Nephron (organoid): ENCODE results near the gene HMX3.
"Not testable (repeated sequence)": the region's sequence is repeated elsewhere in the genome, so short reads cannot be mapped to it uniquely, and the experiment has no call there.

Source experiments
- H3K27ac Mint-ChIP-seq, 3 experiments: 2 replicates each; pipeline ENCODE4 v1.8.0; 2020; ENCODE audit warnings: mixed read lengths in 3 of 3, mild to moderate bottlenecking in 2 of 3, moderate library complexity in 1 of 3
- H3K27me3 Mint-ChIP-seq: 2 replicates; pipeline ENCODE4 v1.8.0; 2021; ENCODE audit warnings: low read depth, mild to moderate bottlenecking, moderate library complexity, mixed read lengths
- H3K36me3 Mint-ChIP-seq: 2 replicates; pipeline ENCODE4 v1.8.0; 2020; ENCODE audit warnings: low read depth, mixed read lengths
- H3K4me1 Mint-ChIP-seq: 2 replicates; pipeline ENCODE4 v1.8.0; 2020; ENCODE audit warnings: mixed read lengths
- H3K4me3 Mint-ChIP-seq, 3 experiments: 2 replicates each; pipeline ENCODE4 v1.8.0; 2020; ENCODE audit warnings: mild to moderate bottlenecking in 3 of 3, mixed read lengths in 3 of 3, moderate library complexity in 2 of 3
- H3K9me3 Mint-ChIP-seq: 2 replicates; pipeline ENCODE4 v1.8.0; 2020; ENCODE audit warnings: mixed read lengths
- TF ChIP-seq, protein P1 (sequence below), 3 experiments: fragments of 200-600 bp; sonication (generic); IDR thresholded peaks; one replicate each; pipeline ENCODE4 v1.5.0; 2021; ENCODE audit warnings: antibody characterized with exemption in 3 of 3; ENCODE audit not compliant: unreplicated experiment in 3 of 3

The HMX3 gene

DNA sequence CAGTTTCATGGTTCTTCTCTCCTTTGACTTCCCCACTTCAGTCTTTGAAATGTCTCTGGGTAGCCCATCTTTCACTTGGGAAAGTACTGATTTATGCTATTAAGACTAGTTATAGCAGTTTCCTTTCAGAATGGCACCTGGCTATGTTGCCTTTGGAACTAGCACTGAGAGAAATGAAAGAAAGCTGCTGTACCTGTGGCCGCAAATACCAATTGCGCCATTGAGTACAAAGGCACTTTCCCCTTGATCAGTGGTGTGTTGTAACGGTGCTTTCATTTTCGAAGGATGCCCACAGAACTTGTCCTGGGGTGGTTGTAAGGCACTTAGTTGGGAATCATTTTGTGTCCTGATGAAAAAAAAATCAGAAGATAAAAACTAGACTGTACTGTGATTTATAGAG lies 35.2 kb downstream of the HMX3 start:
- Mint-ChIP-seq H3K9me3 (no peaks in the 10 kb centered on the region), H3K4me1 (no peaks in the 10 kb centered on the region)

DNA sequence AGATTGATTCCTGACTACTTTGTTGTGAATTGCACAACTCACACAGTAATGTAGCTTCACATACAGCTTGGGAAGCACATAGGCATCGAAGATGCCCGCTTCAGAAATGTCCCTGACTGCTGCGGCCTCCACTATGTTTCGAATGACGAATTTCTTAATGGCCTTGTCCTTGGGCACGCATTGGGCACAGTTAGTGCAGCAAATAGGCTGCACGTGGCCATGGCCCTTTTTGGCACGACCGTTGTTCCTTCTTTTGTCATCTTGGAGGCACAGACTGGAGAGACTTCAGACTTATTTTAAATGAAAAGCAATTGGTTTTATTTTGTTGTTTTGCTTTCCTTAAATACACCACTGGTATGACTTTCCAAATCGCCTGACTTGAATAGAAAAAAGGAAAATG lies 35.8 kb downstream of the HMX3 start:
- H3K9me3 Mint-ChIP-seq, H3K27ac Mint-ChIP-seq, H3K4me3 Mint-ChIP-seq, H3K4me1 Mint-ChIP-seq, H3K27me3 Mint-ChIP-seq: not testable (repeated sequence)
- peaks cover 34% of the 10 kb centered on the region for H3K36me3 Mint-ChIP-seq

More for the DNA sequence above, 35.2 kb downstream of the HMX3 start:
- Mint-ChIP-seq H3K27ac (no peak overlapping the region), H3K27me3 (no peaks in the 10 kb centered on the region), H3K36me3 (peaks cover 39% of the 10 kb centered on the region), H3K4me3 (no peak overlapping the region)
- TF ChIP-seq, protein P1, sequence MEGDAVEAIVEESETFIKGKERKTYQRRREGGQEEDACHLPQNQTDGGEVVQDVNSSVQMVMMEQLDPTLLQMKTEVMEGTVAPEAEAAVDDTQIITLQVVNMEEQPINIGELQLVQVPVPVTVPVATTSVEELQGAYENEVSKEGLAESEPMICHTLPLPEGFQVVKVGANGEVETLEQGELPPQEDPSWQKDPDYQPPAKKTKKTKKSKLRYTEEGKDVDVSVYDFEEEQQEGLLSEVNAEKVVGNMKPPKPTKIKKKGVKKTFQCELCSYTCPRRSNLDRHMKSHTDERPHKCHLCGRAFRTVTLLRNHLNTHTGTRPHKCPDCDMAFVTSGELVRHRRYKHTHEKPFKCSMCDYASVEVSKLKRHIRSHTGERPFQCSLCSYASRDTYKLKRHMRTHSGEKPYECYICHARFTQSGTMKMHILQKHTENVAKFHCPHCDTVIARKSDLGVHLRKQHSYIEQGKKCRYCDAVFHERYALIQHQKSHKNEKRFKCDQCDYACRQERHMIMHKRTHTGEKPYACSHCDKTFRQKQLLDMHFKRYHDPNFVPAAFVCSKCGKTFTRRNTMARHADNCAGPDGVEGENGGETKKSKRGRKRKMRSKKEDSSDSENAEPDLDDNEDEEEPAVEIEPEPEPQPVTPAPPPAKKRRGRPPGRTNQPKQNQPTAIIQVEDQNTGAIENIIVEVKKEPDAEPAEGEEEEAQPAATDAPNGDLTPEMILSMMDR (IDR thresholded peaks at IDR 0.05; ENCODE audit: unreplicated experiment in 3 of 3) = no peak

DNA sequence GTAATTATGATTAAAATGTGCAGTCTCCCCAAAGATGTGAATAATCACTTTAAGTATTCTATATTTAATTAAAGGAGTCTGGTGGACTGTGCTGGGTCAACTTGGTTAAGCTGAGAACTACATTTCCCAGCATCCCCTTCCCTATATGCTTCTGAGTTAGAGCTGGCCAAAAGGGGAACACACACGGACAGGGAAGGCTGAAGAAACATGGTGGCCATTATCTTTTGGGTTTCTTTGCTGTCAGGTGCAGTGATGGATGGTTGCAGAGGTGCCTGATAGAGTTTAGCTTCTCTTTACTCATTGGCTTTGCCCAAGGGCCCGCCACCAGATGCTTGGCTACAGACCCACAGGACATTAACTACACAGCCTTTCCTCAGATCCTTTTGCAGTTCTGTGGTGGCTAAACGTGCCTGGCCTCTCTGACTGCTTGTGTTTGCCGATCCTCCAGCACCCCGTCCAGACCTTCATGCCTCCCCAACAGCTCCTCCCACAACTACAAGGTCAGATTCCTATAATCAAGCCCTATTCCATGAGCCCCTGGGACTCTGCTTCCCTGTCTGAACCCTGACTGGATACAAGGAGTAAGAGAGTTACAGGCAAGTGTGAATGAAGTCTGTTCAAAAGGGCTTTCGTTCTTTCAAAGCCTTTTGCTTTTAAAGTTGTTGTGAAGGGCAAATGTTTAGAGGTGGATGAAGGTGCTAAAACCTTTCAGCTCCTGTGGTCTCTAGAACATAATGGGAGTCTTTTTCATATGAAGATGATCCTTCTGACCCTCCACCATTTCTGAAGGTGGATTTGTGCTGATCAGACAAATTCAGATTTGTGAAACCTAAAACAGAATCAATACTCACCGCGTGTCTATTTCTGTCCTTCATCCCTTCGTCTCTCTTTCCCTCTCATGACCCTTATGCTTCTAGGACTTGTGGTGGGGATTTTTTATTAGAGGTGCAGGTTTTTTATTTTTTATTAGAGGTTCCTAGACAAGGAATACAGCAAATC lies 39.9 kb downstream of the HMX3 start:
- H3K9me3 Mint-ChIP-seq = peaks cover 5% of the 10 kb centered on the region
- H3K36me3 Mint-ChIP-seq = peaks cover 41% of the 10 kb centered on the region
- no peaks in the 10 kb centered on the region for H3K27me3 Mint-ChIP-seq
- H3K27ac Mint-ChIP-seq = no peak overlapping the region
- no peaks in the 10 kb centered on the region for H3K4me1 Mint-ChIP-seq
- no peak overlapping the region for H3K4me3 Mint-ChIP-seq
- TF ChIP-seq, protein P1 (IDR thresholded peaks at IDR 0.05; ENCODE audit: unreplicated experiment in 3 of 3) = no peak

DNA sequence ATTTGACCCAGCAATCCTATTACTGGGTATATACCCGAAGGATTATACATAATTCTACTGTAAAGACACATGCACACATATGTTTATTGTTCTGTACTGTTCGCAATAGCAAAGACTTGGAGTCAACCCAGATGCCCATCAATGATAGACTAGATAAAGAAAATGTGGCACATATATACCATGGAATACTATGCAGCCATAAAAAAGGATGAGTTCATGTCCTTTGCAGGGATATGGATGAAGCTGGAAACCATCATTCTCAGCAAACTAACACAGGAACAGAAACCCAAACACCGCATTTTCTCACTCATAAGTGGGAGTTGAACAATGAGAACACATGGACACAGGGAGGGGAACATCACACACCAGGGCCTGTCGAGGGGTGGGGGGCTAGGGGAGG lies 42.6 kb downstream of the HMX3 start:
- H3K27ac Mint-ChIP-seq, H3K4me3 Mint-ChIP-seq: not testable (repeated sequence)

DNA sequence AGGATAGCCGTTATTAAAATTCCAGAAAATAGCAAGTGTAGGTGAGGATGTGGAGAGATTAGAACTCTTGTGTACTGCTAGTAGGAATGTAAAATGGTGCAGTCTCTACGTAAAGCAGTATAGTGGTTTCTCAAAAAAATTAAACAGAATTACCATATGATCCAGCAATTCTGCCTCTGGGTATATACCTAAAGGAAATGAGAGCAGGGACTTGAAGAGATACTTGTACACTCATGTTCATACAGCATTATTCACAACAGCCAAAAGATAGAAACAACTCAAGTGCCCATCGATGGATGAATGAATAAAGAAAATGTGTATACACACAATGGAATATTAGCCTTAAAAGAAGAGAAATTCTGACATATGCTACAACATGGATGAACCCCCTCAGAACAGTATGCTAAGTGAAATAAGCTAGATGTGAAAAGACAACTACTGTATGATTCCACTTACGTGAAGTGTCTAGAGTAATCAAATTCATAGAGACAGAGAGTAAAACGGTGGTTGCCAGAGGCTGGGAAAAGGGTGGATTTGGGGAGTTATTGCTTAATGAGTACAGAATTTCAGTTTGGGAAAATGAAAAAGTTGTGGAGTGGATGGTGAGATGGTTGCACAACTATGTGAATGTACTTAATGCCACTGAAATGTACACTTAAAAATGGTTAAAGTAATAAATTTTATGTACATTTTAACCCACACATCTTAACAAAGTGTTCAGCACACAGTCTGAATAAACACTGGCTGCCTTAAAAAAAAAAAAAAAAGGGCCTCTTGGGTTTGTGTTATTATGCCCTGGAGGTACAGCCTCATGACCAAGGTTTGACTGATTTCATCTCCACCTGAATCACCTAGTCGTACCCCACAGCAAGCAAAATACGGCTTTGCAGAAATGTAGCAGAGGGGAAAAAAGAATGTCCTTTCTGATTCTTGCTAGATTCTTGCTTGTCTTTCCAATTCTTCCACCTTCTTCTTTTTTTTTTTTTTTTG lies 44.6 kb downstream of the HMX3 start:
- Mint-ChIP-seq H3K27ac (no peak overlapping the region), H3K4me3 (no peak overlapping the region), H3K36me3 (peaks cover 49% of the 10 kb centered on the region), H3K4me1 (no peaks in the 10 kb centered on the region), H3K9me3 (peaks cover 24% of the 10 kb centered on the region), H3K27me3 (no peaks in the 10 kb centered on the region)
- TF ChIP-seq, protein P1 (IDR thresholded peaks at IDR 0.05; ENCODE audit: unreplicated experiment in 3 of 3) = no peak

More for the DNA sequence above, 42.6 kb downstream of the HMX3 start:
- not testable (repeated sequence) for H3K4me1 Mint-ChIP-seq, H3K9me3 Mint-ChIP-seq, H3K27me3 Mint-ChIP-seq
- peaks cover 44% of the 10 kb centered on the region for H3K36me3 Mint-ChIP-seq

DNA sequence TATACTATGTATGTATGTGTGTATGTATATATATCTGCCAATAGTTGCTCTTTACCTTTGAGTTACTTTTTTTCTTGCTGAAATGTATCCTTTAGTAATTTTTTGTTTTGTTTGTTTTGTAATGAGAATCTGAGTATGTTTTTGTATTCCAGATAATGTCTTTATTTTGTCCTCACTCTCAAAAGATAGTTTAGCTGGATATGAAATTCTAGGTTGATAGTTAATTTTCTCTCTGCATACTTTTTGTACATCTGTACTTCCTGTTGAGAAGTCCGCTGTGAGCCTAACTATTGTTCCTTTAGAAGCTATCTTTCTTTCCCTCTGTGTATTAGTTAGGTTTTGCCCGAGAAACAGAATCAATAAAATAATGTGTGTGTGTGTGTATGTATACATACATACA lies 48.0 kb downstream of the HMX3 start:
- Mint-ChIP-seq H3K4me1 (no peaks in the 10 kb centered on the region), H3K27me3 (no peaks in the 10 kb centered on the region), H3K9me3 (peaks cover 31% of the 10 kb centered on the region), H3K36me3 (peaks cover 51% of the 10 kb centered on the region), H3K27ac (no peak overlapping the region), H3K4me3 (no peak overlapping the region)
- TF ChIP-seq, protein P1 (IDR thresholded peaks at IDR 0.05; ENCODE audit: unreplicated experiment in 3 of 3) = no peak
